ENCODE results near the gene OBSL1.

Gene OBSL1

DNA sequence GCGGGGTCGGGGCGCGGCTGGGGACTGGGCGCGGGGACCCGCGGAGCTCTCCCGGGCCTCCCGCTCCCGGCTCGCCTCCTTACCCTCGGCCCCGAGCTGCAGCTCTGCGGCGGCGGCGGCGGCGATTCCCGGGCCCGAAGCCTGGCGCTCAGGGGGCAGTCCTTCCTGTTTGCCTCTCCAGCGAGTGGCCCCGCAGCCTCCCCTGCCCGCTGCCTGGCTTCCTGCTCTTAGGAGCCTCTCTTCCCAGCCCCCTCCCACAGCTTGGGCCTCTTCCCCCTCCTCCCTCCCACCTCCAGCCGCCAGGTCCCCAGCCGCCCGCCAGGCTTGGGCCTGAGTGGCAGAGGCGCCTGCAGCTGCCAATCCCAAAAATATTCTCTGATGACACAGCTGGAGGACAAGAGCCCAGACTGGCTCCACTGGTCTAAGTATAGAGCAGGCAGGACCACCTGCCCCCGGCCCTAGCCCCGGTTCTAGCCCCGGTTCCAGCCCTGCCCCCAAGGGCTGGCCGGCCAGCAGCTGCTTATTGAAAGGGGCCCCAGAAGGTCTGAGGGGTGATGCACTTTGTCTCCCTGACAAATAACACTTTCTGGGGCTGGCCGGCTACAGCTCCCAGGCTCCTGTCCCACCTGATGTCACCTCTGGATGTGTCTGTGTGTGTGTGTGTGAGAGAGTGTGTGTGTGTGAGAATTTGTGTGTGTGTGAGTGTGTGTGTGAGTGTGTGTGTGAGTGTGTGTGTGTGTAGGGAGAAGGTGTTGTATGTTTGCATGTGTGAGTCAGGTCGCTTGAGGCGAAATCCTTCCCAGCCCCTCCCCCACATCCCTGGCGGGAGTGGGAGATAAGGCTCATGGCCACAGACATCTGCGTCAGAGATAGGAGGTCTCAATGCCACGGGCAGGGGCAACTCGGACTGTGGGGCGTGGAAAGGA is at the start of gene OBSL1:
Gene OBSL1 (minus strand): TSS at position 229 of the 926 bp plus-strand sequence. CDS start 307 bp downstream, outside the sequence.
- DNase-seq (ENCODE audit: low read depth): peak; percentile 29

DNA sequence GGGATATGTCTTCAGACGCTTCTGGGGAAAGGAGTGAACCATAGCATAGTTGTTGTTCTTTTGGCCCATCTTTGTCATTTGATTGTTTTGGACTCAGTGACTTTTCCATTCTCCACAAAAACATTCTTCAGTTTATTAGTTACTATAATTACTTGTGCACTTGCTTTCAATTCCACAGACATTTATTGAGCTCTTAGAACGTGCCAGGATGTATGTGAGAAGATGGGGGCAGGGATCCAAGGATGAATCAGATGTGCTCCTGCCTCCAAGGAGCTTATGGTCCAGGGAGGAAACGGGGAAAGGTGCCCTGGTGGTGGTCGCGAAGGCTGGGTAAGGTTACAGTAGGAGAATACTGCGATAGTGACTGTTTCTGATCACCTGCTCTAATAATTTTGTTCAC is 49.2 kb upstream of the OBSL1 start:
- DNase-seq (ENCODE audit: low read depth): no peak

DNA sequence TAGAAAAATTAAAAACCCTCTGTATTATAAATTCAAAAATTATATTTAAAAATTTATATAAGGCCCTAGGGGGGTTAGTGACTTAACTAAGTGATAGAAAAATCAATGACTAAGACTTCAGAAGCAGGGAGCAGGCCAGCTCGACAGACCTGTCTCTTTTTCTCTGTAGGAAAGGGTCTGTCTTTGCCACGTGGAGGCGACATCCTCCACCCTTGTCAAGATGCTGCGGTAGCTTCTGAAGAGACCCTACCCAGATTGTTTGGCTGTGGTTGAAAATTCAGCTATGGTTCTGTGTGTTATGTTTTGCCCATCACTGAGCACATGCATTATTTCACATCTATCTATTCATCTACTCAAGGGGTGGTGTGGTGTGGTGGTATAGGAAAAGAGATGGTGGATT is 47.9 kb upstream of the OBSL1 start:
- no peak for DNase-seq (ENCODE audit: low read depth)

DNA sequence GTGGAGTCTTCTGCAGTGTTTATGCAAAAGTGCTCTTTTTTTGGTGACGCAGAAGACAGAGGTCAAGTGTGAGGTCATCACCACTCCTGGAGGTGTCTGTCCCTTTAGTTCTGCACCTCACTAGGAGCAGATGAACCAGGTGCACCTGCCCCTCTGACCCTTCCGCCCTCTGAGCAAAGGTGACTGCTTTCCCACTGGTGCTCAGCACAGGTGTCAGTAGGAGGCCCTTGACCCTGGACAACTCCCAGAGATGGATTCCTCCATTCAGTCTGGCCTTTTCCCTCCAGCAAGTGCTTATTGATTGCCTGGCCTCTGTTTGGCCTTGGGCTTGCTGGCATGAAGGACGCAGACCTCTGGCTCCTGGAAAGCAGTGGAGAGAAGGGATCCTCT is 47.4 kb upstream of the OBSL1 start:
- no peak for DNase-seq (ENCODE audit: low read depth)

DNA sequence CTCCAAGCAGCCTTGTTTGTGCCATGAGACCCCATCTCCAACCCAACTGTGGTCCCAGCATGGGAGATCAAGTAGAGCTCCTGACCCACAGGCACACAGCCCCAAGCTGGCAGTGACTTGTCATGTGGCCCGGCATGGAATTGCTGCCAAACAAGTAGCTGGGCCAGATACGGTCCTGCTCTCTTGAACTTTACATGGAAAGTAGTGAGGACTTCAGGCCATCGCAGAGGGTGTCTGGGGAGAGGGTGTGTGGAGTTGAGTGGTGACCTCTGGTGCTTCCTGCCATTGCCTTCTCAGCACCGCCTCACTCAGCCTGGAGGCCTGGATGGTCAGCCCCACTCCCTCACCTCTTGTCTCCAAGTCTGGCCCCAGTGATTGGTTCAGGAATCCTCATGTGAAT is 45.2 kb upstream of the OBSL1 start:
- DNase-seq (ENCODE audit: low read depth): no peak

DNA sequence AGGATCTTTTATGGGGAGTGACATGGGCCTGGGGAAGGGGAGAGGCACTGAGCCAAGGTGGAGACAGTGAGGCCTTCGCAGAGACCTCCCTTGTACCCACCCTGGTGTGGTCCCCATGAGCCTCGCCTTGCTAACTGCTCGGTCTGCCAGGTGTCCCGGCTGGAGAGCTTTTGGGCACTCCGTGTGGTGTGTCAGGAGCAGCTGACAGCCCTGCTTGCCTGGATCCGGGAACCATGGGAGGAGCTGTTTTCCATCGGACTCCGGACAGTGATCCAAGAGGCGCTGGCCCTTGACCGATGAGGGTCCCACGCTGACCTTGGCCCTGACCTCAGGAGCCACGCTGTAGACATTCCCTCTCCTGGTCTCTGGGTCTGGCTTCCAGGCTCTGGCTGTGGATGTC is 44.6 kb upstream of the OBSL1 start:
- no peak for DNase-seq (ENCODE audit: low read depth)

DNA sequence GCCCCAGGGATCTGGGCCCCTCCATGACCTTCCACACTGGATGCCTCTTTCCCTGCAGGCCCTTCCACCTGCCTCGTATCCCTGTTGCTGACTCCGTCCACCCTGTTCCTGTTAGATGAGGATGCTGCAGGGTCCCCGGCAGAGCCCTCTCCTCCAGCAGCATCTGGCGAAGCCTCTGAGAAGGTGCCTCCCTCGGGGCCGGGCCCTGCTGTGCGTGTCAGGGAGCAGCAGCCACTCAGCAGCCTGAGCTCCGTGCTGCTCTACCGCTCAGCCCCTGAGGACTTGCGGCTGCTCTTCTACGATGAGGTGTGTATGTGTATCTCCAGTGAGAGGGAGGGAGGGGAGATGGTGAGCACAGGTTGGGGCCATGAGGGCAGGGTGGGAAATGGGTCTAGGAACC is 43.7 kb upstream of the OBSL1 start:
- DNase-seq (ENCODE audit: low read depth): no peak

DNA sequence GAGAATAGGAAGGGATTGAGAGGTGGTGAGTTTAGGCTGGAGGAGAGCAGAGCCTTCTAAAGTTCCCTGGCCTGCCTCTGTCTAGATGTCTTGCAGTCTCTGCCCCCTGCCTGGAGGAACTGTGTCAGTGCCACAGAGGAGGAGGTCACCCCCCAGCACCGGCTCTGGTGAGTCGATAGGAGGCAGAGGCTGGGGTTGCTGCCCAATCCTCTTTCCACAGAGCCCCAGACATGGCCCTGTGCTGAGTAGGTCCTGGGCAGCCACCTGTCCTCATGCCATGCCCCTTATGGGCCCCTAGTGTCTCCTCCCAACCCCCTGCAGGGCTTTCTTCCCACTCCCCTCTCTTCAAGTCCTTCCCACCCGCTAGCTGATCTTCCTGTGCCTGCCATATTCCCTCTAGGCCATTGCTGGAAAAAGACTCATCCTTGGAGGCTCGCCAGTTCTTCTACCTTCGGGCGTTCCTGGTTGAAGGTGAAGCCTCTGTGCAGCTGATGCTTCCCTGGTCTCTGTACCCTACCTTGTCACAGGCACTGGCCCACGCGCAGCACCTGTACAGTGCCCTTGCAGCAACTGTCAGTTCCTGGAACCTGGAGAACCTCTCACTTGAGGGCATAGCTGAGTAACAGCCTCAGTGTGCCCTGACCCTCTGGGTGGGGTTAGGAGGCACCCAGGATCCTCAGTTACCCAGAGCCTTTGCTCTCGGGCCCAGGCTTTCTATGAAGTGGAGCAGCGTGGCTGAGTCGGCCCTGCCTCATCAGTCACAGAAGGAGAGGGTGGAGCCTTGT is 42.9 kb upstream of the OBSL1 start:
- no peak for DNase-seq (ENCODE audit: low read depth)

DNA sequence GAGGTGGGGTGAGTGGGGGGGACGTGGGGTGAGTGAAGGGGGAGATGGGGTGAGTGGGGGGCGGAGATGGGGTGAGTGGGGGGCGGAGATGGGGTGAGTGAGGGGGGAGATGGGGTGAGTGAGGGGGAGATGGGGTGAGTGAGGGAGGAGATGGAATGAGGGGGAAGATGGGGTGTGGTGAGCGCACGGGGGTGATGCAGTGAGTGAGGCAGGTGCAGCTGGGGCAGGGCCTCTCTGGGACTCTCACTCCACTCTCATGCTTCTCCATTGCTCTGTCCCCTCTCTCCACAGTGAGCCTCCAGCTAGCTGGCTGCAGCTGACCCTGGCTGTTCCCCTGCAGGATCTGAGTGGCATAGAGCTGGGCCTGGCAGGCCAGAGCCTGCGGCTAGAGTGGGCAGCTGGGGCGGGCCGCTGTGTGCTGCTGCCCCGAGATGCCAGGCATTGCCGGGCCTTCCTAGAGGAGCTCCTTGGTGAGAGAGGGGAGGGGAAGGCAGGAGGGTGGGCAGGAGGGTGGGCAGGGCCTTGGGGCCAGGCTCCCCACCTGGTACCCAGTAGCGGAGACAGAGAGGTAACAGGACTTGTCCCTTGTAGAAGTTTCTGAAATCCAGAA is 42.2 kb upstream of the OBSL1 start:
- no peak for DNase-seq (ENCODE audit: low read depth)

DNA sequence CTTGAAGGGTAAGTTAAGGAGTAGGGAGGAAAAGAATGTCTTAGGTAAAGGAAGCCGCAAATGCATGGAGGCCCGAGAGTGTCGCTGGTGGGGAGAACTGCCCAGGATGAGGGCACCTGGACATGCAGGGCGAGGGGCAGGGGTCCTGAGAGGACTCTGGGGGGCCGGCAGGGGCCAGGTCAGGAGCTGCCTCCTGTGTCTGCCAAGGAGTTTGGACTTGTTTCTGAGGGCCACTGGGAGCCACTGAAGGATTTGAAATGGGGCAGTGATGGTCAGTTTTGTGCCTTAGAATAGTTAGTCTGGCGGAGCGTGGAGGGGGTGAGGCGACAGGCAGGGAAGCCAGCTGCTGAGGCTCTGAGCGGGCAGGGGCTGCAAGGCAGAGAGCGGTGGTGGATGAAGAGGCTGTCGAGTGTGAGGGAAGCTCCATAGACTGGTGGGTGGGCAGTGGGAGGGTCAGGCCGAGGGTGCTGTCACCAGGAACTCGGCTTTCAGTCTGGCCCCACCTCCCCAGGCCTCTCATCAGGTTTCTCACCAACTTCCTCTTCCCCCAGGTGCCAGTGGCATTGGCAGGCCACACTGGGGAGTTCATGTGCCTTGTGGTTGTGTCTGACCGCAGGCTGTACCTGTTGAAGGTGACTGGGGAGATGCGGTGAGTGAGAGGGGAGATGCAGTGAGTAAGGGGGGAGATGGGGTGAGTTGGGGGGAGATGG is 41.4 kb upstream of the OBSL1 start:
- no peak for DNase-seq (ENCODE audit: low read depth)

DNA sequence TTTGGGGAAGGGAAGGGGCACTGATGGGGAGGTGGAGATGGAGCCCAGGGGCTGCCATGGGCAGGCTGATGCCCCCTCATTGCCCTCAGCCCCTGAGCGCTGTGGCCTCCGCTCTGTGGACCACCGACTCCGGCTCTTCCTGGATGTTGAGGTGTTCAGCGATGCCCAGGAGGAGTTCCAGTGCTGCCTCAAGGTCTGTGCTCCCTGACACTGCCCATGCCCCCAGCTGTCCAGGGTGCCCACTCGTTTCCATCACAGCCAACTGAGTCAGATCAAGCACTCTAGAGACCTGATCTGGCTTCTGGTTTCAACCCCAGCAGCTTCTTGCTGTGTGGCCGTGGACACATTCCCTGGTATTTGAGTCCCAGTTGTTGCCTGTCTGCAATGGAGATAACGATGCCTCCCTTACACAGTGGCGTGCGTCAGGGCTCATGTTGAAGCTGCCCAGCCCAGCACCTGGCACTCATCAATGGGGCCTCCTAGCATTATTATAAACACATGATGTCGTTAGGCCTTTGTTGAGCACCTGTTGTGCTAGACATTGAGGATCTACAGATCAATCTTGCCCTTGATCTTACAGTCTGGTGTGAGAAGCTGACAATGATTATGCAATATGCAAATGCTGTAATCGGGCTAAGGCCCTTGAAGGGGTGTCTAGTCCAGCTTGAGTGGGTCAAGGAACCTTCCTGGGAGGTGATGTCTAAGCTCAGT is 40.7 kb upstream of the OBSL1 start:
- DNase-seq (ENCODE audit: low read depth): no peak

DNA sequence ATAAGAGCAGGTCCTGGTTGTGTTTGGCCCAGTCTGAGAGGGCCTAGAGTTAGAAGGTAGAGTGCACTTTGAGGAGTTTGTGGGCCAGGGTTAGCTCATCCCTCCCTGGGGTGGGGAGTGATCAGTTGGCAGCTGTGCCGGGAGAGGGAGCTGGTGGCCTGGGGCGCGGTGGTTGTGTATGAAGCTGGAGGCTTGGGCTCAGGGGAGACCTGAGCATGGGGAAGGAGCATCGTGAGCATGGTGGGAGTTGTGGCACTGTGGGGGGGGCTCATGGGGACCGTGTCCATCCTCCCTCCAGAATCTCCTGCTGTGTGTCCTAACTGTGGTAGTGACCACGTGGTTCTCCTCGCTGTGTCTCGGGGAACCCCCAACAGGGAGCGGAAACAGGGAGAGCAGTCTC is 40.0 kb upstream of the OBSL1 start:
- no peak for DNase-seq (ENCODE audit: low read depth)

DNA sequence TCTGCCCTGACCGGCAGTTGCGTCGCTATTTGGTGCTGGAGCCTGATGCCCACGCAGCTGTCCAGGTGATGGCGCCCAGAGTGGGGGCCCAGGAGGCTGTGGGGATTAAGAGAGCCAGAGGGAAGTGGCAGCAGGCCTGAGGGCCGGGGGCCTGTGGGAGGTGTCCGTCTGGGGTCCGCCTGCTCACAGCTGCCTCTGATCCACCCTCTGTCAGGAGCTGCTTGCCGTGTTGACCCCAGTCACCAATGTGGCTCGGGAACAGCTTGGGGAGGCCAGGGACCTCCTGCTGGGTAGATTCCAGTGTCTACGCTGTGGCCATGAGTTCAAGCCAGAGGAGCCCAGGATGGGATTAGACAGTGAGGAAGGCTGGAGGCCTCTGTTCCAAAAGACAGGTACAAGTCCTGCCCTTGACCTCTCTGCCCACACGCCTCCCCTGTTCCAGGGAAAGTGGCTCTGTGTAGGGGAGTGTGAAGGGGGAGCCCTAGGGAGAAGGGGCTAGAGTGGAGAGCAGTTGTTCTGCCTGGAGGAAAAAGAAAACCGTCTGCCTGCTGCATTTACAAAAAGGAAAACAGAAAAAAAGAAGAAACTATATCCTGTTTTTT is 37.9 kb upstream of the OBSL1 start:
- DNase-seq (ENCODE audit: low read depth): no peak

DNA sequence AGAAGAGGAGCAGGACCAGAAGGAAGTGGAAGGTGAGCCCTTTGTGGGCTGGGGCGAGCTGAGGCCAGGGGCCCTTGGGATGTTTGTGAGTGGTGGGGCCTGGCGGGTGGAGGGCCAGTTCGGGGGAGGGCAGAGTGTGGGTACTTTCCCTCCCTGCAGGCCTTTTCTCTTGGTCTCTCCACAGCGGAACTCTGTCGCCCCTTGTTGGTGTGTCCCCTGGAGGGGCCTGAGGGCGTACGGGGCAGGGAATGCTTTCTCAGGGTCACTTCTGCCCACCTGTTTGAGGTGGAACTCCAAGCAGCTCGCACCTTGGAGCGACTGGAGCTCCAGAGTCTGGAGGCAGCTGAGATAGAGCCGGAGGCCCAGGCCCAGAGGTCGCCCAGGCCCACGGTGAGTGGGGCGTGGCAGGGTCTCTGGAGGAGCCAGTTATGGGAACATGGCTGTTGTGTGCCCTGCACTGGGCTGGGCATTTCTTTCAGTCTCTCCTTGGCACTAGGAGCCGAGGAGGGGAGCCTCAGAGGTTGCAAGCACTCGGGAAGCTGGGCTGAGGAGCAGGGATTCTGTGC is 37.1 kb upstream of the OBSL1 start:
- DNase-seq (ENCODE audit: low read depth): no peak

DNA sequence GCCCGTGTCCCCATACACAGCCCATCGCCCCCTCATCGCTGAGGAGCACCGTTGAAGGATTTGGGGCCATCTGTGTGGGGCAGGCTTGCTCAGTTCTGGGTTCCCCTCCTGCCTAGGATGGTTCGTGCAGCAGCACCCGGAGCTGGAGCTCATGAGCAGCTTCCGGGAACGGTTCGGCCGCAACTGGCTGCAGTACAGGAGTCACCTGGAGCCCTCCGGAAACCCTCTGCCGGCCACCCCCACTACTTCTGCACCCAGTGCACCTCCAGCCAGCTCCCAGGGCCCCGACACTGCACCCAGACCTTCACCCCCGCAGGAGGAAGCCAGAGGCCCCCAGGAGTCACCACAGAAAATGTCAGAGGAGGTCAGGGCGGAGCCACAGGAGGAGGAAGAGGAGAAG is 36.6 kb upstream of the OBSL1 start:
- no peak for DNase-seq (ENCODE audit: low read depth)

DNA sequence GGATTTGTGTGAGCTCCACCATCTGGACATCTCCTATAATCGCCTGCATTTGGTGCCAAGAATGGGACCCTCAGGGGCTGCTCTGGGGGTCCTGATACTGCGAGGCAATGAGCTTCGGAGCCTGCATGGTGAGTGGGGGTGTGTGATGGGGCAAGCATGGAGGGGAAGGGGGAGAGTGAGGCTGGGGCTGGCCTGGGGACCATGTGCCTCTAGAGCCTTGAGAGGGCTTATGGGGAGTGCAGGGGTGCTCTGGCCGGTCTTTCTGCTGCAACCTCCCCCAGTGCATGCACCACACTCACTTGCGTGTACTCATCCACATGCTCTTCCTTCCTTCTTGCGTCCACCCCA is 34.2 kb upstream of the OBSL1 start:
- no peak for DNase-seq (ENCODE audit: low read depth)

DNA sequence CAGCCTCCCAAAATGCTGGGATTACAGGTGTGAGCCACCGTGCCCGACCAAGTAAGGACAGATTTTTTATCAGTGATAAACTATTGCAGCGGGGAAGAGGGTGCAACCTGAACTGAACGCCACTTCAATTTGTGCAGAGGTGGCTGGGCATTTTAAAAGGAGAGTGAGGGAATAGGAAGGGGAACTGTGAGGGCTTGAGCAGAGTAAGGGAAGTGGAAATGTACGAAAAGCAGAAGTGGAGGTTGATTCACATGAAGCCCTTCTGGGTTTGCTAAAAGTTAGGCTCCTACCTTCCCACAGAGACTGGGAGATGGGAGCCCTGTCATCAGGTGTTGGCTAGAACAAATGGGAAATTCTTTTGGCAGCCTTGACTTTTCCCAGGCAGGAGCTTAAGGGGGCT is 32.4 kb upstream of the OBSL1 start:
- DNase-seq (ENCODE audit: low read depth): no peak

DNA sequence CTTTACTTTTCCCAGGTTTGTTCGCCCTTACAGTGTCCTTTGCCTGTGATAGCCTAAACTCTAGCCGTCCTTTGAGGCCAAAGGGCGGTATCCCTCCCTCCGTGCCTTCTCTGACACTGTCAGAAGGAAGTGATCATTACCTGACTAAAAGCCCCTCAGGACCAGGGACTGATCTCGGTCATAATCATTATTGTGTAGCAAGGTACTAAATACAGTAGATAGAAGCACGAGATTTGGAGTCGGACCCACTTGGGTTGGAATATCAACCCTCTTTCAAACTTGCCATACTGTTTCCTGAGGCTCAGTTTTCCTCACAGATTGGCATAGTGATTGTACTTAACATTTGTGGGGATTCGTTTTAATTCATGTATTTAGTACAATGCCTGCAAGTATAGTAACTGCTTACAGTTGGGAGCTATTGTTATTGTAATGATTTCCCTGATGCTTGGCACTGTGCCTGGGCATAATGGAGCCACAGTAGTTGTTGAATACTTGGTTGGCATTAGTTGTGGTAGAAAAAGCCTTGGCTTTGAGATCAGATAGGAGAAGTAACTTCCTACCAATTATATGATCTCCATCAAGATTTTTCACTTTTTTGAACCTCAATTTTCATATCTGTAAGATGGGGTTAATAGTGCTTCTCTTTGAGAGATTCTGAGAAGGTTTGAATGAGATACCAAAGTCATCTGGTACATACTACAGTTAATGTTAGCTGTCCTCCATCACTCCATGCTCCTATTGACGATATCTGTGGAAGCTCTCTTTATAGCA is 27.2 kb upstream of the OBSL1 start:
- DNase-seq (ENCODE audit: low read depth): no peak

DNA sequence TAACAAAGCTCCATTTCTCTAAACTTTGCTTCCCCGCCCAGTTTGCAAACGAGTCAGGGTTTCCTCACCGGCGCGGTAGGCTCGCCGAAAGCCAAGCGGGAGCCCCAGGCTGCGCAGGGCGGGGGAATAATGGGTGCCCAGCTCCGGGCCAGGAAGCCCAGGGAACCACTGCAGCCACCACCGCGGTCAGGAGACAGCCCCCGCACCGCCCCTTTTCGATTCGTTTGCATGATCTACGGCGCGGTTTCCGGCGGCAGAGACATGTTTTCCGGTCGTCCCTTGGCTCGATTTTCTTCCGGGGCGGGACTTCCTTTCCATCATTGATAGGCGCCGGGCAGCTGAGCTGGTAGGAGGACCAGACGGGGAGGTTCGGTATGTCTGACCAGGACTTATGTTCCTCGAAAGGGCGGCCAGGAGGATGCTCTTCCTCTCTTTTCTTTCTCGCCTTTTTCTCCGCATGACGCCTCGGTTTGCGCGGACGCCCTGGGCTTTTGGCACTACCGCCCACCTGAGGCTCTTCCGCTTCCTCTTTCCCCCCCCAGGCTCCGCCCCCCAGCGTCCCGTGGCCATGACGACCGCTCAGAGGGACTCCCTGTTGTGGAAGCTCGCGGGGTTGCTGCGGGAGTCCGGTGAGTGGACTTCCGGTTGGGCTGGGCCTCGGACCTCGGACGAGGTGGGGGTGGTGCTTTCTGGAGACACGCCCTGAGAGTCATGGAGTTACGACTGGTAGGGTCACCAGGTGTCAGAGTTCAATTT is 26.4 kb upstream of the OBSL1 start, which contains the start of gene STK11IP:
Gene STK11IP (plus strand): TSS at position 306 of the 756 bp plus-strand sequence. CDS start 263 bp downstream, at position 569.
- DNase-seq (ENCODE audit: low read depth): peak; percentile 93
